GM19193 (cell line): Measurements from ENCODE around the gene ATXN7.

ENCODE experiments used
- POLR2A ChIP-seq: IDR thresholded peaks from 4 replicates; pipeline ENCODE4 v1.6.1; 2011; ENCODE audit not compliant: insufficient read depth, insufficient read length; ENCODE audit errors: extremely low read depth

ATXN7 gene

GRCh38 chr3:63972196-63972595 lies 108.5 kb downstream of the ATXN7 start:
- TF ChIP-seq POLR2A: no peak

- TF ChIP-seq POLR2A: no peak
These were observed 109.3 kb downstream of the ATXN7 start for GRCh38 chr3:63972987-63973386.

GRCh38 chr3:63973406-63973805 lies 109.7 kb downstream of the ATXN7 start:
- no peak for TF ChIP-seq POLR2A

GRCh38 chr3:63974451-63974850 lies 110.8 kb downstream of the ATXN7 start:
- TF ChIP-seq POLR2A: no peak

- TF ChIP-seq POLR2A: no peak
These were observed 112.1 kb downstream of the ATXN7 start for GRCh38 chr3:63975723-63976122.

- TF ChIP-seq POLR2A: no peak
These were observed 112.6 kb downstream of the ATXN7 start for GRCh38 chr3:63976161-63976871.

GRCh38 chr3:63976872-63977200 lies 113.2 kb downstream of the ATXN7 start:
- TF ChIP-seq POLR2A: no peak

GRCh38 chr3:63977893-63978292 lies 114.2 kb downstream of the ATXN7 start:
- TF ChIP-seq POLR2A: no peak

- no peak for TF ChIP-seq POLR2A
These were observed 115.6 kb downstream of the ATXN7 start for GRCh38 chr3:63979093-63979885.

- no peak for TF ChIP-seq POLR2A
These were observed 116.4 kb downstream of the ATXN7 start for GRCh38 chr3:63980019-63980418.

- no peak for TF ChIP-seq POLR2A
These were observed 117.3 kb downstream of the ATXN7 start for GRCh38 chr3:63980830-63981498.

- TF ChIP-seq POLR2A: no peak
These were observed 118.3 kb downstream of the ATXN7 start for GRCh38 chr3:63981980-63982379.

- TF ChIP-seq POLR2A: no peak
These were observed 120.7 kb downstream of the ATXN7 start for GRCh38 chr3:63984391-63984790.

GRCh38 chr3:63986146-63986545 lies 122.5 kb downstream of the ATXN7 start:
- TF ChIP-seq POLR2A: no peak

- no peak for TF ChIP-seq POLR2A
These were observed 123.2 kb downstream of the ATXN7 start for GRCh38 chr3:63986831-63987230.

GRCh38 chr3:63988943-63989342 lies 125.3 kb downstream of the ATXN7 start:
- TF ChIP-seq POLR2A: no peak
